Breast epithelium (tissue), 4 donors: ENCODE measurements around the gene TARS2. TPM values are rescaled to one million over a fixed set of nuclear protein-coding genes. Genes with fewer than 3 reads are reported as not detected.

ENCODE experiments used
- DNase-seq, 2 donors: peaks; one replicate each; pipeline ENCODE4 v3.0.0-alpha.2; 2019; ENCODE audit warnings: low spot score in 2 of 2
- H3K27ac ChIP-seq, 2 donors: fragments of 200-600 bp; sonication (generic) in 1 of 2; one replicate each; pipeline ENCODE4 v1.5.1; 2016 to 2019; ENCODE audit warnings: mild to moderate bottlenecking in 1 of 2
- H3K27me3 ChIP-seq, 2 donors: fragments of 200-600 bp; sonication (generic) in 1 of 2; one replicate each; pipeline versions ENCODE4 v1.5.1 to v1.6.0; 2017 to 2019; ENCODE audit warnings: control low read depth in 1 of 2, mild to moderate bottlenecking in 1 of 2
- H3K36me3 ChIP-seq: fragments of 200-600 bp; one replicate; pipeline ENCODE4 v1.5.1; 2019
- H3K4me1 ChIP-seq, 2 donors: fragments of 200-600 bp; sonication (generic); one replicate each; pipeline ENCODE4 v1.5.1; 2016 to 2019; ENCODE audit warnings: control low read depth in 1 of 2
- H3K4me3 ChIP-seq, 3 donors: fragments of 200-600 bp; sonication (generic); 1 replicate in 2 of 3; 2 replicates in 1 of 3; pipeline ENCODE4 v1.5.1; 2016 to 2019; ENCODE audit warnings: mild to moderate bottlenecking in 3 of 3, moderate library complexity in 2 of 3
- H3K9me3 ChIP-seq, 2 donors: fragments of 200-600 bp; sonication (generic) in 1 of 2; one replicate each; pipeline ENCODE4 v1.5.1; 2016 to 2019; ENCODE audit warnings: control low read depth in 1 of 2
- POLR2A ChIP-seq: fragments of 450-650 bp; IDR thresholded peaks from one replicate; pipeline ENCODE4 v1.6.1; 2016; ENCODE audit warnings: antibody characterized with exemption, mild to moderate bottlenecking, moderate library complexity
- POLR2AphosphoS5 ChIP-seq, 3 donors: sonication (generic); formaldehyde crosslinking; IDR thresholded peaks; one replicate each; pipeline ENCODE4 v1.6.1; 2017; ENCODE audit warnings: antibody characterized with exemption in 3 of 3
- intact Hi-C: fragments of 100-400 bp; cut with DNase I; formaldehyde crosslinking; loops from one replicate; pipeline ENCODE4 v1.15.1; 2023; ENCODE audit warnings: low total_unique reads
- total RNA-seq, 3 donors: library from RNA; depleted of rRNA; stranded (reverse); fragments of >200 nt; gene quantifications; one replicate each; pipeline ENCODE4 v1.1.0, GENCODE V29; 2016
- TF ChIP-seq, protein P1 (sequence below), 3 donors: fragments of 450-650 bp; IDR thresholded peaks; one replicate each; pipeline ENCODE4 v1.5.1; 2016 to 2017; ENCODE audit warnings: antibody characterized with exemption in 3 of 3, mild to moderate bottlenecking in 3 of 3, moderate library complexity in 3 of 3

The TARS2 gene
- total RNA-seq, 3 donors from 2014 or later: 12.1 to 21.4 (median 19.9) TPM

DNA sequence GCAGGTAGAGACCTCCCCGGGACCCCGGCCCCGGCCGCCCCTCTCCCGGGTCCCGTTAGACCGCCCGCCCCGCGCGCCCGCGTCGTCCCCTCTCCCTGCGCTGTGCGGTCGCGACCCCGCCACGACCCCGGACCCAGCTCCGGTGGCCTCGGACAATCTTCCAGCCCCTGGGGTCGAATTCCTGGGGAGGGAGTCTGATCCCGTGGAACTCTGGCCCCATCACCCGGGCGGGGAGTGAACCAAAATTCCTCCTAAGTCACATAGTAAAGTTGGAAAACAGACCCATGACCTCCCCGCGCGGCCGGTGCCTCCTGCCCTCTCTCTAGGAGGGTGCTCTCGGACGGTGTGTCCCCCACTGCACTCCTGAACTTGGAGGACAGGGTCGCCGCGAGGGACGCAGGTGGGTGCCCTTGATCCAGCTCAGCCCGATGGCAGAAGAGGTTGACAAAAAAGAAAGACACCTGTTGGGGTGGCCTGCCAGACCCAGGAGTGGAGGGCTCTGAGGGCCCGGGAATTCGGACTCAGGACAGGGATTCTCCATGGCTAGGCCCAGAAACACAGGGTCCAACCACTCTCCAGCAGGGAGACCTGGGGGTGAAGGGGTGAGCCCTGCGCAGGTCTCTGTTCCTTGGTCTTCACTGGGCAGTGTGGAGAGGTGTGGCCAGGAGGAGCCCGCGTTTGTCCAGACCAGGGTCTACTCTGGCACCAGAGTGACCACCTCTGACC is 62.4 kb downstream of the TARS2 start:
- H3K4me3 ChIP-seq: peak overlapping the region; percentile 62 to 88 (median 62)
- intact Hi-C loops: no loop called here
- H3K27me3 ChIP-seq: no peaks in the 10 kb centered on the region
- no peaks in the 10 kb centered on the region for H3K36me3 ChIP-seq
- TF ChIP-seq, protein P1, sequence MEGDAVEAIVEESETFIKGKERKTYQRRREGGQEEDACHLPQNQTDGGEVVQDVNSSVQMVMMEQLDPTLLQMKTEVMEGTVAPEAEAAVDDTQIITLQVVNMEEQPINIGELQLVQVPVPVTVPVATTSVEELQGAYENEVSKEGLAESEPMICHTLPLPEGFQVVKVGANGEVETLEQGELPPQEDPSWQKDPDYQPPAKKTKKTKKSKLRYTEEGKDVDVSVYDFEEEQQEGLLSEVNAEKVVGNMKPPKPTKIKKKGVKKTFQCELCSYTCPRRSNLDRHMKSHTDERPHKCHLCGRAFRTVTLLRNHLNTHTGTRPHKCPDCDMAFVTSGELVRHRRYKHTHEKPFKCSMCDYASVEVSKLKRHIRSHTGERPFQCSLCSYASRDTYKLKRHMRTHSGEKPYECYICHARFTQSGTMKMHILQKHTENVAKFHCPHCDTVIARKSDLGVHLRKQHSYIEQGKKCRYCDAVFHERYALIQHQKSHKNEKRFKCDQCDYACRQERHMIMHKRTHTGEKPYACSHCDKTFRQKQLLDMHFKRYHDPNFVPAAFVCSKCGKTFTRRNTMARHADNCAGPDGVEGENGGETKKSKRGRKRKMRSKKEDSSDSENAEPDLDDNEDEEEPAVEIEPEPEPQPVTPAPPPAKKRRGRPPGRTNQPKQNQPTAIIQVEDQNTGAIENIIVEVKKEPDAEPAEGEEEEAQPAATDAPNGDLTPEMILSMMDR (IDR thresholded peaks at IDR 0.05): no peak
- TF ChIP-seq POLR2A: no peak
- no peak for TF ChIP-seq POLR2AphosphoS5 (IDR thresholded peaks at IDR 0.05)
- peak in 1 of 2 donors; percentile 63 for DNase-seq
- peak overlapping the region; percentile 84 to 97 for H3K27ac ChIP-seq
- H3K4me1 ChIP-seq: peaks cover 12 to 20% of the 10 kb centered on the region in 2 donors
- no peaks in the 10 kb centered on the region for H3K9me3 ChIP-seq

DNA sequence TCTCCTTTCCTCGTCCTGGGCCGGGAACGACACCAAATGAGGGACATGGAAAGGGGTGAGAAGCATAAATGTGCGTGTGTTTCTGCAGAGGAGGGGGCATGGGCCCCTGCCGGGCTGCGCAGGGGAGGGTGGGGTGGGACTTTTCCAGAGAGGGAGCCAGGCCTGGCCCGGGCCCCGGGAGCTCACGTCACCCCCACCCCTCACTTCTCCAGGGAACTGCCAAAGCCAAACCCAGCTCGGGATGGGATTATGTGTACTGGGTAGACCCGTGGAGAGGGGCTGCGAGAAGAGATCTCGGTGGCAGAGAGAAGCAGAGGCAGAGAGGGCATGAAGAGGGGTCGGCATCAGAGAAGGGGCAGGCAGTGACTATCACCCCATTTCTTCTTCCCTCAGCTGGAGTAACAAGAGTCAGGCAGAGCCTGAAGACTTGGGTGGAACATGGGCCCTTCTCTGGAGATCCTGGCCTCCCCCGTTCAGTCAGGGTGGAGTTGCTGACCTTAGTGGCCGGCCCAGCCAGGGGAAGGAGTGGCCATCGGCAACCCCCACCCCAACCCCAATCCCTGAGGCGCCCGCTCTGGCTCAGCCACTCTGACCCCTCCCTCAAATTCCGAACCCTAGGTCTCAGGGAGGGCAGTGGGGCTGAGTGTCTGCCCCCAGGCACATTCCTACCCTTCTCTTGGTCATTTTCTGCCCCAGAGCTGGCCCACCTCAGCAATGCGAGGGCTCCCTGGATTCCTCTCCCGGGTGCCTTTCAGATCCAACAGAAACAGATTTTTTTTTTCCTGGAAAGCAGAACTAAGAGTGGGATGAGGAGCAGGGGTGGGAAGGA is 63.2 kb downstream of the TARS2 start:
- intact Hi-C loops: no loop called here
- H3K27ac ChIP-seq: peak overlapping the region; percentile 84 to 97
- peak overlapping the region; percentile 62 to 88 (median 62) for H3K4me3 ChIP-seq
- no peaks in the 10 kb centered on the region for H3K36me3 ChIP-seq
- TF ChIP-seq, protein P1 (IDR thresholded peaks at IDR 0.05): no peak
- TF ChIP-seq POLR2AphosphoS5 (IDR thresholded peaks at IDR 0.05) (no peak), POLR2A (no peak)
- no peaks in the 10 kb centered on the region for H3K9me3 ChIP-seq
- H3K27me3 ChIP-seq: no peaks in the 10 kb centered on the region
- DNase-seq: no peak
- peaks cover 12 to 20% of the 10 kb centered on the region in 2 donors for H3K4me1 ChIP-seq

DNA sequence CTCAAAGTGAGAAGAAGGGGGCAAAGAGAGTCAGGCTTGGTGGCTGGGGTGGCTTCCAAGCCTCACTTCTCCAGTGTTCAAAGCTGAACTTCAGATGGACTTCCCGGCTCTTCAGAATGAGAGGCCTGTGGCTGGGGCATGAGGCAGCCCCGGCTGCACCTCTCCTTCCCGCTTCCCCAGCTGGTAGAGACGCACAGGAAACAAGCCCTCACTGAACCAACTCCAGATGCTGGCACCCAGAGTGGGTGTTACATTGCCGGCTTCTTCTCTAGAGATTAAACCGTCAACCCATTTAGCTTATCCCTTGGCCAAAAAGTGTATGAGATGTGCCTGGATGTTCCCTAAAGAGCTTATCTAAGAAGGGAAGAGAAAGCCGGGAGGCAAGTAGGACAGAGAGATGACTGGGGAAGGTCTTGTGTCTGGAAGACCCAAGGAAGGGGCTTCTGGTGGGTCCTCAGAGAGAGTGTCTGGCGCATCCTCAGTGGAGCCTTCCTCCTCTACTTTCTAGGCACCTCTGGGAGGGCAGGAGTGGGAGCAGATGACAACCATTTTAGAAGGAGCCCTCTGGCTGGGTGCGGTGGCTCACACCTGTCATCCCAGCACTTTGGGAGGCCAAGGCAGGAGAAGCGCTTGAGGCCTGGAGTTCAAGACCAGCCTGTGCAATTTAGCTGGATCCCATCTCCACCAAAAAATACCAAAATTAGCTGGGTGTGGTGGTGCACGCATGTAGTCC is 64.0 kb downstream of the TARS2 start:
- Histone ChIP-seq H3K36me3 (no peaks in the 10 kb centered on the region), H3K27me3 (no peaks in the 10 kb centered on the region), H3K9me3 (no peaks in the 10 kb centered on the region), H3K4me3 (peak overlapping the region in 2 of 3 donors; percentile 62 to 88), H3K27ac (peak overlapping the region; percentile 84 to 97), H3K4me1 (peaks cover 12 to 20% of the 10 kb centered on the region in 2 donors)
- TF ChIP-seq POLR2AphosphoS5 (IDR thresholded peaks at IDR 0.05) (no peak), POLR2A (no peak)
- TF ChIP-seq, protein P1 (IDR thresholded peaks at IDR 0.05): no peak
- DNase-seq: no peak
- intact Hi-C loops: no loop called here

DNA sequence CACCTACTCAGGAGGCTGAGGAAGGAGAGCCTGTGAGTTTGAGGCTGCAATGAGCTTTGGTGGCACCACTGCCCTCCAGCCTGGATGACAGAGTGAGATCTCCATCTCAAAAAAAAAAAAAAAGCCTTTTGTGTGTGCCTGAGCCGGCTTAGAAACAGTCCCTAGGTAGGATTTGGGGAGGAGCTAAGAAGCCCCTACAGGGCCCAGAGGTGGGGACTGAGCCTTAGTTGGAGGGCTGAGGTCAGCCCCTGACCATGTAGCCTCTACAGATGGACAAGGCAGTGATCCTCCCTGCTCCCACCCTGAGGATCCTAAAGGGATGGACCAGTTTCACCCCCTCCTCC is 64.5 kb downstream of the TARS2 start:
- H3K4me1 ChIP-seq: peaks cover 12 to 20% of the 10 kb centered on the region in 2 donors
- no peaks in the 10 kb centered on the region for H3K9me3 ChIP-seq
- H3K4me3 ChIP-seq: peak overlapping the region in 1 of 3 donors; percentile 48
- intact Hi-C loops: no loop called here
- H3K27me3 ChIP-seq: no peaks in the 10 kb centered on the region
- peak overlapping the region; percentile 84 to 97 for H3K27ac ChIP-seq
- no peaks in the 10 kb centered on the region for H3K36me3 ChIP-seq
- no peak for TF ChIP-seq POLR2AphosphoS5 (IDR thresholded peaks at IDR 0.05)
- TF ChIP-seq, protein P1 (IDR thresholded peaks at IDR 0.05): no peak
- no peak for TF ChIP-seq POLR2A
- no peak for DNase-seq
